Stimulated activated CD4-positive, alpha-beta T cell treated with anti-CD3 and anti-CD28 coated beads, Interleukin-4, amount 100 ng/mL, for 4 hours (primary cell): Measurements from ENCODE around the gene PAPPA.

Experiments
- DNase-seq, 2 experiments: peaks; one replicate each; pipeline ENCODE4 v3.0.0-alpha.2; 2020

Gene PAPPA

DNA sequence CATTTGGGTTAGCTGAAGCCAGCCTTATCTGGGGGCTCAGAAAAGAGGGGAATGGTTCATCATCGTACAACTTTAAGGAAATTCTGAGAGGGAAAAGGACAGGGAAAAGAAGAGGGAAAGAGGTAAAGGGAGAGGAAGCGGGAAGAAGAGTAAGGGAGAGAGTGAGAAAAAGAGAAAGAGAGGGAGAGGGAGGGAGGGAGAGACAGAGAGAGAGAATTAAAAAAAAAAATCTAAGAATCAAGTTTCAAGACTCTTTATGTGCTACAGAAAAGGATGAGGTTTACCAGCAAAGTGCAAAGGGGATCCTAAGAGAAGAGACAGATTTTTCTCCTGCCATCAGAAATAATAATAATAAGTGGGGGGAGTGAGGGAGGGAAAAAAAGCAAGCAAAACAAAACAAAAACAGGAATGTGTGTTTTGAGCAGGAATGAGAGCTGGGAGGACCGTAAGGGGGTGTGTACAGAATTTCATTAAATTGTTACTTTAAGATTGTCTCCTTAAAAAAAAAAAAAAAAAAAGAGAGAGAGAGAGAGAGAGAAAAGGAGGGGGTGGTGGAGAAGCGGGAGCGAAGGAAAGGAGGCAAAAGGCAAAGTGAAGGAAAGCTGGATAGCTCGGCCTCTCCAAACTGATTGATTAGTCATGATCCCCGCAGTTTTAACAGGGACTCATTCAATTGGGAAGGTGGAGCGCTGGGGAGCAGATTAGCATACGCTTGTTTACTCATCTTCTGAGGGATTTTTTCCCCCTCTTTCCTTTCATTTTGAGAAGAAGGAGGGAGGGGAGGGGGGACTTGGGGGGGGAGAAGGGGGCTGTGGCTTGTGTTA lies 438 bp upstream of the PAPPA start:
- no peak for DNase-seq

DNA sequence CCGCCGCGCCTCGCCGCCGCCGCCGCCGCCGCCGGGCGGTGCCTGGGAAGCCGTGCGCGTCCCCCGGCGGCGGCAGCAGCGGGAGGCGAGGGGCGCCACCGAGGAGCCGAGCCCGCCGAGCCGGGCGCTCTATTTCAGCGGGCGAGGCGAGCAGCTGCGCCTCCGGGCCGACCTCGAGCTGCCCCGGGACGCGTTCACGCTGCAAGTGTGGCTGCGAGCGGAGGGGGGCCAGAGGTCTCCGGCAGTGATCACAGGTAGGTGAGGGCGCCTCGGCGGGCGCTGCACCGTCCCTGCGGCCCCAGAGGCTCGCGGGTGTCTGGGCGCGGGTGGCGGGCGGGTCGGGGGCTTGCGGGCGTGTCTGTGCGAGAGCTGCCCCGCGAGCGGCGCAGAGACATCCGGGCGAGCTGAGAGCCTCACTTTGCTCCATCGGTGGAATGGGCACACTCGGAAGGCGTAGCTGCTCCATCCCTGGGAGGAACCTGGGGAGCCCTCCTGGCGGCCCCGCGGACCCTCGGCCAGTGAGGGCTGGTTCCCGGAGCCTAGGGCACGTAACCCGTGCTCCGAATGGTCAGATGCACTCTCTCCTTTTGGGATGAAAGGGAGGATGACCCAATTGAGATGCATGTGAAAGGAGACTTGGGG lies 864 bp downstream of the PAPPA start:
- DNase-seq = no peak

DNA sequence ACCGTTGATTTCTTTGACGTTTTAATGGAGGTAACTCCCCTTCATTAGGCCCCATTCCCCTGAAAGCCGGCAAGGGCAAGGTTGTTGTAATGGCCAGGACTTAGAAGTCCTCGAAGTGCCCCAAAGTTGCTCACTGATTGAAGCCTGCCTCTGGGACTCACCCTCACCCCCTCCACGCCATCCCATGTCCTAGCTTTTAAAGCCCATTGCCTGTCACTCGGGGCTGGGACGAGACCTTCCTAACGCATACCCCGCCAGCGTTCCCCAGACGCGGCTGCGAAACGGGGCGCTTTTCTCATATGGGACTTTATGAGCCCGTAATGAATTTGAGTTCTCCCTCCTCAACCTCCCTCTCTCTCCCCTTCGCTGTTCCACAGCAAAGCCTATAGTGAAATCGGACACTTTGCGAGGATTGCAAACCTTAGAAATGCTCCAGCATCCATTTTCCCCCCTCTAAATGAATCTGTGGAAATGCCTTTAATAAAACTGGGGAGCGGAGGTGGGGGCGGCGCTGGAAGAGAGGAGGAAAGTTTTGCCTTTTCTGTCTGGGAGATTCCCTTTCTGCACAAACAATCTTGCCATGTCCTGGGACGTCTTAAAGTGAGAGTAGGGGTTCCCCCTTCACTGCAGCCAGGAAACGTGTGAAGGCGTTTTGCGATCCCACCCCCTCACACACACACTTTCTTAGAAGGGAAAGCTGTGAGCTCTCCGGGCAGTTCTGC lies 1.5 kb downstream of the PAPPA start:
- DNase-seq = no peak

DNA sequence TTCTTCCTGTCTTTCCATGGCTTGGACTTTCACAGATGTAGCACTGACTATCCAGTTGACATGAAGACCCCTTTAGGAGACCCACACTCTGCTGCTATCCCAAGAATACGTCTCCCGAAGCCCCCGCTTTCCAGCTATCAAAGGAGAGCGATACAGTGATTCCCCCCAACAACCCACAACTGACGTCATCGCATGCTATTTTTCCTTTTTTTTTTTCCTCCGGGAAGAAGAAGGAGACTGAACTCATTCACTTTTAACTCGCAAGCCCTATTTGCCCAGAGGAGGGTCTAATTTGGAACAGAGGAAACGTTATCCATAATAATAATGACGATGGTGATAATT lies 2.1 kb downstream of the PAPPA start:
- DNase-seq = no peak

DNA sequence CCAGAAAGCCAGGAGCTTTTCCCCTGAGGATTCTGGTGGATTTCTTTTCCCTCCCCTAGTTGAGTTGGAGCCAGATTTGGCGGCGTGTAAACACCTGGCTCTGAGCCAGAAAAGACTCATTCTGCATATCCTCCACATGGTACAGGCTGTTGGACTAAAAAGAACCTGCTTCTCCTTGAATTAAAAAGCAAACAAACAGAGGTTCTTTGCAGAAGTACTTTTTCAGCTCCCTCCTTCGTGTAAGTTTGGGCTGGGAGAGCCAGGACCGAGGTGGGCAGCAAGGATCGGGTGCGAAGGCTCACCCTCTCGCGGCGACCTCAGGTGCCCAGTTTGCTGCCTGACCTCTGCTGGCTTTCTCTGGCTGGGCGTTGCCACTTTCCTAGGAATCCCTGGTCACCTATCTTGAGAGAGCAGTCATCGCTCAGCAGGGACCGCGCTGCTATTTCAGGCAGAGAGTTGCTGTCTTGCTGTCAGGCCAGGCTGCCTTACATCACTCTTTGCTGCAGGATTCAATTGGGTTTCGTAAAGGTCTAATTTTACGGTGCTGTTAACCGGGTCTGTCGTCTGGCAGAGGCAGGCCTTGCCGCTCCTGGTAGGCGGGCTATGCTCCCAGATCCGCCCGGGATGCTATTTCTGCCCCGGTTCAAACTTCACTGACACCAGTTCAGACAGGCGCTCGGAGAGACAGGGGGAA lies 3.2 kb downstream of the PAPPA start:
- no peak for DNase-seq

DNA sequence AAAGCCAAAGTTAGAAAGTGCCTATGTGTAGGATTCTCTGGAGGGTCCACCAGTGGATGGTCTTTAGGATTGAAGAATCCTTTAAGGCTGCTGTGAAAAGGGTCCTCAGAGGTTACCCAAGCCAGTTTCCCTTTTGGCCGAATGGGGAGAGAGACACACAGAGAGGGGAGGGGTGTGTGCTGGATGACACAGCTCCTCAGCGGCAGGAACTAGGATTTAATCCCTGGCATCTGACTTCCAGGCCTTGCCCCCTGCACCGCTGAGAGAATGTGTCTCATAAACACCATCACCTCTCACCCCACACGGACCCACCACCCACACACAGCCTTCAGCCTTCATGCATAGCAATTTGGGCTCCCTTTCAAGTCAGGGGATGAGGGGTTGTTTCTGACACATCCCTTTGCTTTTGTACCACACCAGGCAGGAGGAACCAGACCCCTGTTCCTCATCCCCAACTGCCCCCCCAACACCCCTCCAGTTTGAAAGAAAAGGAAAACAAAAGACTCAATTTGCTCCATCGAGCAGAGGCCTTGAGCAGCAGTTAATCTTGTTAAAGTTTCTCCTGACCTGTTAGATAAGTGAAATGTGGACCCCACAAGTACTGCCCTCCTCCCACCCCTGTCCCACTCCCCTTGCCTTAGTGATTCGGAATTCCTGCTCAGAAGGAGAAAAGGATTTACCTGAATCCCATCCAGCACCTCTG lies 4.0 kb downstream of the PAPPA start:
- no peak for DNase-seq

DNA sequence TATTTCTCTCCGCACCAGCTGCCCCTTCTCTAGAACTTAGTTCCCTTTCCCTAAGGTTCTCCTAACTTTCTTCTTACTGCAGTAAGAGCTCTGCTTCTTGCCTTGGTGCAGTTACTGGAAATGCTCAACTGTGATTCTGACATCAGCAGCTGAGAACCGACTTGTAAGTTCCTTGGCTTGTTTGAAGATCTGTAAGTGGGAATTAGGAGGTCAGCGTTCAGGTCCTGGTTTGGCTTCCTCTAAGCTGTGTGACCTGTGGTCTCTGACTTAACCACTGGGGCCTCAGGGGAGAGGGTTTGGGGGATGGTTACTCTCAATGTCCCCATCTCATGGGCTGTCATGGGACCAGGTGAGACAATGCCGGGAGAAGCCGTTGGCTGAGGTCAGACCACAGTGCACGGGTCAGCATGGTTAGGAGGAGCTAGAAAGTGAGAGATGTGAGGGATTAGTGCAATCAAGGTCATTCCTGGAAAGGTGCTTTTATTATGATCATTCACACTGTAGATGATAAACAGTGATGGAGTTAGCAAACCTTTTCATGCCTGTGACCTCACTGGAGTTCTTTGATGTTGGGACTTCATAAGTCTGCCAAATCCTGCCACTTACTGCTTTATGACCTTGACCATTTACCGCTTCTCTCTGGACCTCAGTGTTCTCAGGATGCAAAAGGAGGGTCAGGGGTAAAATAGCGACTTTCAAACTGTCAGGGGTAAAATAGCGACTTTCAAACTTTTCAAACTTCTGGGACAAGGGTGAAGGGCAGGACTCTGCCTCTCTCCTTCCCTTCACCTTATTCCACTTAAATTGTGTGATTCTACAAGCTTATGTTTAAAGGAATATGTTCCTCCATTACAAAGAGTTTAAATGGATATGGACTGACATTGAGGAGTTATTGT lies 7.3 kb downstream of the PAPPA start:
- no peak for DNase-seq

DNA sequence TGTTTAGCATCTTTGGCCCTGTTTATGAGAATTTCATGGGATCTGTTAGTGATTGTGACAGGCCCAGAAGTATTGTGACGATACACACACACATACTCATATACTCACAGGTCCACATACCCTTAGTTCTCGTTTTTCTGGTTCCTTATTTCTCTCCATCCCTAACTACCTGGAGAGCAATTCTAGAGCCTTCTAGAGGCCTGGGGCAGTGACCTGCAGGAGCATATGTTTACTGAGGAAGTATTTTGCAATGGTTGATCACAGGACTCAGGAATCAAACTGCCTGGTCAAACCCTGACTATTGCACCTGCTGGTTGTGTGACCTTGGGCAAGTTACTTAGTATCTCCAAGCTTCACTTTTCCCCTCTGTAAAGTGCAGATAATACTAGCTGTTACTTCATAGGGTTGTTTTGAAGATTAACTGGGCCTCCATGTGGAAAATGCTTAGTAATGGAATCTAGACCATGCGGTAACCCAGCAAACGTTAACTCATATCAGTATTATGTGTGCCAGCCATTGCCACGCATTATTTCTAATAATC lies 8.7 kb downstream of the PAPPA start:
- no peak for DNase-seq

DNA sequence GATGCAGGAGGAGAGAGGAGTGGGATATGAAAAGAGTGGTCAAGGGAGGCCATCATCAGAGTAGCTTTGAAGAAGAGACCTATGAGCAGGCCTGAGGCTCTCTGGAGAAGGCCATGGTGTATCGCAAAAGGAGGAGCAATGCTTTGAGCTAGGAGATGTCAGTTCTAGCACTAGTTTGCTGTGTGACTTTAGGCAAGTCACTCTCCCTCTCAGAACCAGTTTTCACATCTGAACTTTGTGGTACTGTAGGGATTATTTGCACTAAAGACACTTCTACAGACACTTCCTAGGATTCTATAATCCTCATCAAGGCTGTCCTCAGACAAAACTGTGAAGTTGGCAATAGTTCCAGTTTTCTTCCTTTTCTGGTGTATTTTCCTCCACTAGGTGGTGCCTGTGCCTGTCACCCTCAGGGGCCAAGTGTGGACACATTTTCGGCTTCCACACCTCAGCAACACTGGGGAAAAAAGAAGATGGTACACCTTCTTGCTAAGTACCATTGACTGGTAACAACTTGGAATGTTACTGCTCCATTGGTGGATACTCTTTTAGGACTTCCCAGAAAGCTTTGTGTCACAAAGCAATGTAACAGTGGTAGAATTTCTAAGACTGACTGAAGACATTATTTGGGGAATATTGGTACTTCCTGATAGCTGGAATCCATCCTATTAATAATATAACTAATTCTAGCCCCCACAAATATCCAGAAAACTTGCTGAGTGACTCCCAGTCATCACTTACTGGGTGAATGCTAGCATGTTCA lies 9.9 kb downstream of the PAPPA start:
- no peak for DNase-seq

DNA sequence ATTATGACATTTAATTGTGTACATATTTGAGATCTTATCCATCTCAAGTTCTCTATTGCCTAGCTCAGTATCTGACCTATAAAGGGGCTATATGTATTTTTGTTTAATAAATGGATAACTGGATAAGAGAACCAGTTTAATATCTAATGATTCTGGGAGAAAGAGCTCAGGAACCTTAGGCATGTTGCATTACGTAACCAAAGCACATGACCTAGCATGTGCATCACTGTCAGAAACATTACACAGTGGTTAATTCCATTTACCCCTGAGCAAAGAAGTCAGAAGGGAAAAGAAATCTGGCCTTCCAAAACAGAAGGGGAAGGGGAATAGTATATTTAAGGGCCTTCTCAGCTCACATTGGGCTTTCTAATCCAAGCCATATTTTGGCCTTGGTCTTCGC lies 12.3 kb downstream of the PAPPA start:
- DNase-seq = no peak

DNA sequence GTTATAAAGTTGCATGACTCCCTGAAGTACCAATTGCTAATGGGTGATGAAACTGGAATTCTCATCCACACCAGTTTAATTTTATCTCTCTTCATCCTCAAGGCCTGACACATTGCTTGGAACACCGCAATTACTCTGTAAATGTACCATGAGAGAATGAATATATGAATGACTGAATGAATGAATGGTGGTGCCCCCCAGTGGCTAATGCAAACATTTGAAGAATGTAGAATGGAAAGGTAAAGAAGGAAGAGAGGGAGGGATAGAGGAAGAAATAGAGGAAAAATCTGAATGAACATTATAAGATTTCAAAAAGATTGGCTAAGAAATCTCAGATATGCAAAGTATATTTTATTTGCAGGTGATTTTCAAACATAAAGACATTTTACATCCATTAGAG lies 13.1 kb downstream of the PAPPA start:
- DNase-seq = no peak

DNA sequence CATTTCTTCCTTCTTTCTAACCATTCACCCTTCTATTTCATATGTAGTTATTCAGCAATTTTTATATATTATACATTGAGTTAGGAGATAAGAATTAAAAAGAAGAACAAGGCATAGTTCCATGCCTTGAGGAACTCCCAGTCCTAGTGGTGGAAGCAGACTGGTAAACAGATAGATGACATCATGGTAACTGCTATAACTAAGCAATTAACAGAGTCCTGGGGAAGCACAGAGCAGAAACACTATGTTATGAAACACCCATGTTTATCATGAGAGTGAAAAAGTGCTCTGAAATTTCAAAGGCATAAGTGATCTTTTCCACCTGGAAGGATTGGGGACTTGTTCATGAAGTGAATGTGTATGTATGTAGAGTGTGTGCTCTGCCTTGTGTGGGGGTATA lies 14.6 kb downstream of the PAPPA start:
- DNase-seq = no peak

DNA sequence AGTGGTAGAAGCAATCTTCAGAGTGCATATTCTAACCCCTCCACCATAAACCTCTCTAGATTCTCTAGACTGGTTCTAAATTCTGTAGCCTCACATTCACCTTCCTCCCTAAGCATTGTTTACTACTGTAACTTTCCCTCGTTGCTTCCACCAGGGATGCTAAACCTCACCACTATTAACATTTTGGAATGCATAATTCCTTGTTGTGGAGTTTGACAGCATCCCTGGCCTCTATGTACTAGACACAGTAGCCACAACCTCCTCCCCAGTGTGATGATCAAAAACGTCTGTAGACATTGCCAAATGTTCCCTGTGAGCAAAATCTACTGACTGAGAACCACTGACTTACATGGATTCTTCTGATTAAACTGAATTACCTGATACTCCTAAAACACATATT lies 18.6 kb downstream of the PAPPA start:
- no peak for DNase-seq

DNA sequence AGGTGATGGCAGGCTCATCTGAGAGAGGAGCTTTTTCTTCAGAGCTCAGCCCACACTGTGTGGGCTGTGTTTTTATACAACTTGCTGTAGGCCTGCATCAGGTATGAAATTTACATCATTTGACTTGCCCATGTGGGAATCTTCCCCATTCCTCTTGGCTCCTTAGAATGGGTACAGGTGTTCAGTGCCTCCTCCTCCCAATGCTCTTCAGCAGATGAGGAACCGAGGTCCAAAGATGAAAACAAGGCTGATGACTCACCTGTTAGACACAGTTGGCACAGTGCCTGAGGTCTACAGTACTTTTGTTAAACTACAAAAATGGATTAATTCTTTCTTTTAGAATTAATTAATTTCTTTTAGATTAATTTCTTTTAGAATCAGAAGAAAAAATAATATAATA lies 20.8 kb downstream of the PAPPA start:
- DNase-seq = no peak

DNA sequence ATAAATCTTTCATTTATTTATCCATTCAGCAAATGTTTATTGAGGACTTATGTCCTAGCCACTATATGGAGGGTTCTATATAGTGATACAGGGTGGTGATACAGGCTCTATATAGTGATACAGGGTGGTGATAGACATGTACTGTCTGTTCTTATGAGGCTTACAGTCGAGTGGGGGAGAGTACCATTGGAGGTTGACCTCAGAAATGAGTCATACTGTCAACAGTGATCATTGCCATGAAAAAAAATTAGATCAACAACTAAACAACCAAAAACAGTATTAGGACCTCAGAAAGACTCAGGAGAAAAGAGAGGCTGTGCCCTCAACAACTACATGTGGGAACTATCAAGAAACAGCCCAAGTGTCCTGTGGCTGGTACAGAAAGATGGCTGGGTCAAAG lies 22.0 kb downstream of the PAPPA start:
- no peak for DNase-seq

DNA sequence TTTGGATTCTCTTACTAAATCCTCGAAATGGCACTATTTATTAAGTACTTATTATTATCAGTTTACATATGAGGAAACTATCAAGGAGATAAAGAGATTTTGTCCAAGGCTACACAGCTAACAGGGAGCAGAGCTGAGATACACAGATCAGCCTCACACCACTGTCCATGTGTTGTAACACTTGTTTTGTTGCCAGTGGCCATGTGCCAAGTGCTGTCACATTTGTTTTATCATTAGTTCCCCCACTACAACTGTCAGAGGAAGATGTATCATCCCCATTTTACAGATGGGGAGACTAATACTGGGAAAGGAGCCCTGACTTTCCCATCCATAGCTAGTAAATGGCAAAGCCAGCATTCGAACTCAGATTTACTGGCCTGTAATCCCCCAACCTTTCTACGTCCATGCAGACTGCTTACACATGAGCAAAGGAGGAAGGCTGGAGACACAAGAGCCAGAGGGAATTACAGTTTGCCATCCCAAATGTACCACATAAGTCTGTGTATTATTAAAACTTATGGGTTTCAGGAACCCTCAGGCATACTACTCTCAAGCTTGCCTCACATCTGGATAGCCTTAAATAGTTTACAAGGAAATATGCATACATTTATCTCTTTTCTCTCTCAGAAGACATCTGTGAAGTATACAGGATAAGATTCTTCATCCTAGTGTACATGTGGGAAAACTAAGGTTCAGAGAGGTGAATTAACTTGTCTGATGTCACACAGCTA lies 25.1 kb downstream of the PAPPA start:
- DNase-seq = no peak

DNA sequence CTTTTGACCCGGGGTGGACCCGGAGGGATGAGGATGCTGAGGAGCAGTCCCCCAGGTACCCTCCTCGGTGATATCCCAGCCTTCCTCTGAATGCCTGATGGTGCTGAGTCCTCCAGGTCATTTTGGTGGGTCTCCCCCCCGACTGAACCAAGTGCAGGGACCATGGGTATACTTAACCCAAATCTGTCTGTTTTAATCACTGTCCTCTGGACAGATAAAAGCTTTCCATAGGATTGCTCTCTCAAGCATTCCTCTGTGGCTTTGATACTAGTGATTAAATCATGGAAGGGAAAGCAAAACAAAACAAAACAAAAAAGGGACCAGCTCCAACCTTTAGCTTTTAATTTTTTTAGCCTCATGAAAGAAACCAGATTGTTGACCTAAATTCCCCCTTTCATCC lies 26.0 kb downstream of the PAPPA start:
- no peak for DNase-seq

DNA sequence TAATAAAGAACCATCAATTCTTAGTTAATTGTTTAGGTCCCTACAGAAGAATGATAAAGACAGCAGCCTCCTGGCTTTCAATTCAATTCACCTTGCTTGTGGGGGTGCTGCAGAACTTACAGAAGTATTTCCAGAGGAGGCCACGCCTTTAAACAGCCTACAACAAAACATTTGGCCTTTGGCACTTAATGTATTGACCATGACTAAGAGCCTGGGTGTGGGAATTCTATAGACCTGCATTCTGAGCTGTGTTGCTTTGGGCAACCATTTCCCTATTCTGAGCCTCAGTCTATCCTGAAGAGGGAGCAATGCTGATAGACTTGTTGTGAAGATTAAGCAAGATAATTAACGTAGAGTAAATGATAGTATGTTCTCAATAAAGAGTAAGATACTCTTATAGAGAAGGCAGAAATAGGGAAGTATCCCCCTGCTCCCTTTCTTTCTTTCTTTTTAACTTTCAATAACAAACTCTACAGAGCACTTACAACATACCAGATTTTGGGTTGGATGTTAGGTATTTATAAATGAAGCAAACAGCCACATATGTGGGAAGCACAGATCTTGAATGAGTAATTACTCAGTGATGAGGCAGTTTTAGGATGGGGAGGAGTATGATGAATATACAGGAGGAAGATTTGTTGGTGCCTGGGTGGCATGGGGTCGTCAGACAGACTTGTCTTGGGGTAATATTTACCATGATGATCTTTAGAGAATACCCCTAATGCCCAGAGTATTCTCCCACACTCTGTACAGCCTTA lies 28.4 kb downstream of the PAPPA start:
- no peak for DNase-seq

DNA sequence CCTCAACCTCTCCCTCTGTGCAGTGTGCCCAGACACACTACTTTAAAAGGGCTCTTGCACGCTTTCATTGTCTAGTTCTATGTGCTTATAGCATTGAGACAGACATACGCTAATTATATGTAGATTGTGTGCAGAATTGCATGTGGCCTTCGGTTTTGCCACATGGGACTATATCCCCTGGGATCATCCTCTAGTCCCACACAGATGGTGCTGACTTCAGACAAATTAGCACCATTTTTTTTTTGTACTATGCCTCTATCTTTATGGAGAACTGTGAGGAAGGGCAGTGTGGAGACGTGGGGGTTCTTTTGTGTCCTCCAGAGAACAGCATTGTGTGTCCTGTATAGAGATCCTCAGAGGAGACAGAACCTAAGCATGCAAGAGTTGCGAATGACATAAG lies 29.3 kb downstream of the PAPPA start:
- DNase-seq = no peak
